ENCODE measurements around the gene IQUB.
A peak's percentile ranks its signal among the peaks of the same experiment; 100 is the strongest.
"Not testable (repeated sequence)": the region's sequence is repeated elsewhere in the genome, so short reads cannot be mapped to it uniquely, and the experiment has no call there.

The IQUB gene

DNA sequence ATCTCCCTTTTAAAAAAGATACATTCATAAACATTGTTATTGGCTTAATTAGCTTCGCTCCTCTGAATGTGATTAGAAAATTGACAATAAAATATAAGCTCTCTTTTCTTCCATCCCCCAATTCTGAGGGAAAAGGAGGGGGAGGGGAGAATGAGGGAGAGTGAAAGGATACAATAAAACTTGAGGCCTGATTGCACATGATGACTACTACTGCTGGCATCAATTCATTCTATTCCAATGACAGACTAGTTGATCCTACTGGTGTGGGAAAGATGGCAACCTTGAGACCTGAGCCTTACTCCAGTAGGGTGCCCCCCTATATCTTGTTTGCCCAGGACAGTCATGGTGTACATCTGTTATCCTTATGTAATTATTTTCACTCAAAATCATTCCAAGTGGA, 4.5 kb upstream of the IQUB start:
- no peak for DNase-seq

DNA sequence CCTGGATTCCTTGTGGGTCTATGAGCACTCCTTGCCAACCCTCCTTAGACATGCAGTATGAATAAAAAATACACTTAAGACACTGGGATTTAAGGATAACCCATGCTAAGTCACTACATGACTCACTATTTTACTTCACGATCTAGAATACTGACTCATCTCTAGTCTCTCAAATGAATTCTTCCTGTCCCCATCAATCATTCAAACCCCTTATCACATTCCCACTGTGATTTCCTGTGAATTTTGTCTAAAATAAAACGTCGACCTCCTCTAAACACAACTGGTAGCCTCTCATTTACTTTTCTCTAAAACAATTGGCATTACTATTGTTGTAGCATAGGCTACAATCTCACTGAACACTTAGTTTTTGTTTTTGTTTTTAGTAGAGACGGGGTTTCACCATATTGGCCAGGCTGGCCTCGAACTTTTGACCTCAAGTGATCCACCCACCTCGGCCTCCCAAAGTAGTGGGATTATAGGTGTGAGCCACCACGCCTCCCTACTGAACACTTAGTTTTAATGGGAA, 3.9 kb upstream of the IQUB start:
- DNase-seq = no peak

- DNase-seq = peak; percentile 16
These were observed 2.7 kb upstream of the IQUB start for GRCh38 chr7:123537026-123537642.

DNA sequence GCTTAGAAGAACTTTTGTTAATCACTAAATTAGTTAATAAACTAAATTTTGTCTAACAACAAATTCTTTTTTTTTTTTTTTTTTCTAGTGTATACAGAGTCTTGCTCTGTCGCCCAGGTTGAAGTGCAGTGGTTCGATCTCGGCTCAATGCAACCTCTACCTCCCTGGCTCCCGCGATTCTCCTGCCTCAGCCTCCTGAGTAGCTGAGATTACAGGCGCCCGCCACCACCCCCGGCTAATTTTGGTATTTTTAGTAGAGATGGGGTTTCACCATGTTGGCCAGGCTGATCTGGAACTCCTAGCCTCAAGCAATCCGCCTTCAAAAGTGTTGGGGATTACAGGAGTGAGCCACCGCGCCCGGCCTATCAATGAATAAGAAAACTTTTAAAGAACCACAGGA, 1.1 kb upstream of the IQUB start:
- no peak for DNase-seq

- DNase-seq = no peak
These were observed 439 bp downstream of the IQUB start for GRCh38 chr7:123533929-123534382.

- DNase-seq = no peak
These were observed 860 bp downstream of the IQUB start for GRCh38 chr7:123533553-123533917.

- peak; percentile 39 for DNase-seq
These were observed 1.4 kb downstream of the IQUB start for GRCh38 chr7:123532788-123533552.

GRCh38 chr7:123532343-123532742, 2.1 kb downstream of the IQUB start:
- DNase-seq = not testable (repeated sequence)

GRCh38 chr7:123530035-123530591, 4.3 kb downstream of the IQUB start:
- DNase-seq = not testable (repeated sequence)

GRCh38 chr7:123528265-123528664, 6.1 kb downstream of the IQUB start:
- DNase-seq = no peak

- DNase-seq = not testable (repeated sequence)
These were observed 6.6 kb downstream of the IQUB start for GRCh38 chr7:123527712-123528225.

GRCh38 chr7:123526533-123526932, 7.9 kb downstream of the IQUB start:
- not testable (repeated sequence) for DNase-seq

DNA sequence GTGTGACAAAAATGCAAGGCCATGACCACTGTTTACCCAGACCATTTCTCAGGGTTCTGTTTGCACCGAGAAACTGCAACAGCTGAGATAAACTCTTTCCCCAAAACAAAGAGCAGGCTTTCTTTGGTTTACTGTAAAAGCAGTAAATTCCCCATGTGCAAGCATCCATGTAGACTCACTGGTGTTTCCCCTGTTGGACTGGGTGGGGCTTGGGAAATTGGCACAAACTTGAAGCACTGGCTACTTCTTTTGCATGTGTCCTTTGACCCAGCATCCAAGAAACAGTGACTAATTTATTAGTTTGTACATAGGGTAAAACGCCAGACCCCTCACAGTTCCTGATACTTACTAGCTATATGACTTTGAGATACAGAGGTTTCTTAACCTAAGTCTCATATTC, 12.3 kb downstream of the IQUB start:
- DNase-seq = no peak

GRCh38 chr7:123505221-123505620, 29.2 kb downstream of the IQUB start:
- no peak for DNase-seq

- DNase-seq = no peak
These were observed 32.2 kb downstream of the IQUB start for GRCh38 chr7:123502201-123502600.

- DNase-seq = no peak
These were observed 33.4 kb downstream of the IQUB start for GRCh38 chr7:123500878-123501489.

DNA sequence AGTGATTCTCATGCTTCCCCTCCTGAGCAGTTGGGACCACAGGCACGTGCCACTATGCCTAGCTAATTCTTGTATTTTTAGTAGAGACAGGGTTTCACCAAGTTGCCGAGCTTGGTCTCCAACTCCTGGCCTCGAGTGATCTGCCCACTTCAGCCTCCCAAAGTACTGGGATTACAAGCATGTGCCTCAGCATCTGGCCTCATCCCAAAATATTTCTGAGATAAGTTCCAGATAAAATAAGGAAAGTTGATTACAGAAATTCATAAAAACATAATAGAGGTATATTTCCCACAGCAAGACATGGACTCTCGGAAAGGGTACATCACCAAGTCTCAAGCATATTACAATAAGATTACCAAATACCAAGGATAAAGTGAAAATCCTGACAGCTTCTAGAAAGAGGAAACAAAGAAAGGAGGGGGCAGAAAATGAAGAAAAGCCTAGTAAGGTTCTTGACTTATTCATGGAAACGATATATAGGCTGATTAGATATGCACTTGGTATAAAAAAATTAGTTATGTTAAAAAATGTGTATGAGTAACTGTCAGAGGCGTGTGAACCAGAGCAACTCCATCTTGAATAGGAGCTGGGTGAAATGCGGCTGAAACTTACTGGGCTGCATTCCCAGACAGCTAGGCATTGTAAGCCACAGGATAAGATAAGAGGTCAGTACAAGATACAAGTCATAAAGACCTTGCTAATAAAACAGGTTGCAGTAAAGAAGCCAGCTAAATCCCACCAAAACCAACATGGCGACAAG, 35.0 kb downstream of the IQUB start:
- DNase-seq = no peak

DNA sequence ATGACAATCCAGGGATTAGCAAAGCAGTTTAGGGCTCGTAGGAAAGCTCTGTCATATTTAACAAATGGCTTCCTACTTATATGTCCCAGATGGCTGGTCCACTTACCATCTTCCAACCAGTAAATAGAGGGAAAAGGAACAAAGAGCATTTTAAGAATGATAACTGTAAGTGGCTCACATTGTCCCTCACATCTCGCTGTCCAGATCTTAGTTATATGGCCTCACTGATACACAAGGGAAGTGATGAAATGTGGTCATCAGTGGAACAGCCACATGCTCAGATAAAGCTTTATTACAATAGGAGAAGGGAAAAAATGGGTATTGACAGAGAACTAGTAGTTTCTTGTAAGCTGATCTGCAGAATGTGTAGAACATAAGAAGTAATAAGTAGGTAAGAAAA, 35.8 kb downstream of the IQUB start:
- DNase-seq = no peak

- no peak for DNase-seq
These were observed 36.4 kb downstream of the IQUB start for GRCh38 chr7:123498031-123498430.

GRCh38 chr7:123494193-123494796, 40.1 kb downstream of the IQUB start:
- DNase-seq = peak; percentile 30

GRCh38 chr7:123492485-123492884, 41.9 kb downstream of the IQUB start:
- no peak for DNase-seq

DNA sequence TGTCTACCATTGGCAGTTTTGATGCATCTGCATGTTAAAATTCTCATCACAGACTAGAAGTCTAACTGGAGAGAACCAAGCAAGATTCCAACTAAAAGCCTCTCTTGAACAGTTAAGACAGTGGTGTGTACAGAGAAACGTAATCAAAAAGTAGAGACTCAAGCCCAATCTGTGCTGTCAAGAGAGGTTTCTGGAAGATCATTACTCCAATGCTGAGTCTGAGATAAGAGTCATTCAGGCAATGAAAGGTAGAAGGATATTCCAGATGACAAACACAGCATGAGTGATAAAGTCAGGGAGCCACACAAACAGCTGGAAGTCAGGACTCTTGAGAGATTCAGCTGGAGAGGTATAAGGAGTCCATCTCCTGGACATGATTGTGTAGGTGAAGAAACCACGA, 48.7 kb downstream of the IQUB start:
- no peak for DNase-seq

Measured in activated CD4-positive, alpha-beta T cell treated with anti-CD3 and anti-CD28 coated beads, Interleukin-2, amount 50 U/mL, for 16 hours (primary cell).